Choroid plexus epithelial cell (primary cell): ENCODE data around the gene NDUFC2.

Source experiments
- DNase-seq: peaks from one replicate; pipeline ENCODE4 v3.0.0-alpha.2; 2010; ENCODE audit warnings: low read depth
- H3K4me3 ChIP-seq: 2 replicates; pipeline ENCODE4 v1.5.1; 2011; ENCODE audit warnings: low read depth, mild to moderate bottlenecking, control low read depth, low read length, moderate library complexity
- TF ChIP-seq, protein P1 (sequence below): conservative IDR thresholded peaks from 2 replicates; pipeline ENCODE4 v1.5.1; 2011; ENCODE audit warnings: low read depth, mild to moderate bottlenecking, control low read depth, inconsistent platforms, low read length, moderate library complexity

Gene NDUFC2

DNA sequence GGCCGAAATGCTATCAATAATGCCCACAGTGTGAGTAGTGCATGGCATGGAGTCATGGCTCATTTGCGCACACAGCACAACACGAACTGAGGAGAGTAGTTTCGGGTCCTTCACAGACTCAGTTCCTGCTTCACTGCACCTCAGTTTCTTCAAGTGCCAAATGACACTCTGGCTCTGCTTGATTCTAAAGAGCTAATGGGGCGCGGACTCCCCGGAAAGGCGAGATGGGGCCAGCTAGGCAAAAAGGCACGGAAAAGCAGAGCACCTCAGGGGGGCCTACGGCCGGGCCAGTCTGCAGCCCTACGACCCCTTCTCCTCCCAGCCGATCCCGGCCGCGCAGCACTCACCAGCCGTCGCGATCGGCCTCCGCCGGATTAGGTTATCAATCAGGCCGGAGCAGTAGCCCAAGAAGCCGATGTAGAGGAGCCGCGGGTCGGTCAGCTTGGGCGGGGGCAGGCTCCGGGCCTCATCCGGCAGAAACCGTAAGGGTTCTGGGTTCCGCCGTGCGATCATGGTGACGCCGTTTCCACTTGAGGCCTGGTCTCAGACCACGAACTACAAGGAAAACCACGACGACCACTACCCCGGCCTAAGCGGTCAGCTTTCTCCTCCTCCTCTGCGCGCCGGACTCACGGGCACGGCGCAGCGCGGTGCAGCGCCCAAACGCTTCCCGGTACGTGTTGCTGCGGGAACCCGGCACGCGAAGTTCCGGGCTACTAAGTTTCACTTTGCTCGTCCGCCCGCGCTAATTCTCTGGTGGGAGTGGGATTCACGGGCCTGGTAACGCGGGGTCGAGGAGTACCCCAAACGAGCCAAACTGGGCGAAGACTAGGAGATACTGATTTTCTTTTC, at the start of gene NDUFC2:
NDUFC2 (minus strand) TSS at position 631 of the 852 bp plus-strand sequence; CDS start at position 513, 118 bp downstream.
- H3K4me3 ChIP-seq: peak within 1 kb of the TSS; percentile 92
- TF ChIP-seq, protein P1, sequence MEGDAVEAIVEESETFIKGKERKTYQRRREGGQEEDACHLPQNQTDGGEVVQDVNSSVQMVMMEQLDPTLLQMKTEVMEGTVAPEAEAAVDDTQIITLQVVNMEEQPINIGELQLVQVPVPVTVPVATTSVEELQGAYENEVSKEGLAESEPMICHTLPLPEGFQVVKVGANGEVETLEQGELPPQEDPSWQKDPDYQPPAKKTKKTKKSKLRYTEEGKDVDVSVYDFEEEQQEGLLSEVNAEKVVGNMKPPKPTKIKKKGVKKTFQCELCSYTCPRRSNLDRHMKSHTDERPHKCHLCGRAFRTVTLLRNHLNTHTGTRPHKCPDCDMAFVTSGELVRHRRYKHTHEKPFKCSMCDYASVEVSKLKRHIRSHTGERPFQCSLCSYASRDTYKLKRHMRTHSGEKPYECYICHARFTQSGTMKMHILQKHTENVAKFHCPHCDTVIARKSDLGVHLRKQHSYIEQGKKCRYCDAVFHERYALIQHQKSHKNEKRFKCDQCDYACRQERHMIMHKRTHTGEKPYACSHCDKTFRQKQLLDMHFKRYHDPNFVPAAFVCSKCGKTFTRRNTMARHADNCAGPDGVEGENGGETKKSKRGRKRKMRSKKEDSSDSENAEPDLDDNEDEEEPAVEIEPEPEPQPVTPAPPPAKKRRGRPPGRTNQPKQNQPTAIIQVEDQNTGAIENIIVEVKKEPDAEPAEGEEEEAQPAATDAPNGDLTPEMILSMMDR: no peak
- DNase-seq: peak; percentile 89

GRCh38 chr11:78127403-78127802, 47.7 kb upstream of the NDUFC2 start:
- no peak overlapping the region for H3K4me3 ChIP-seq
- DNase-seq: no peak
- TF ChIP-seq, protein P1: no peak

DNA sequence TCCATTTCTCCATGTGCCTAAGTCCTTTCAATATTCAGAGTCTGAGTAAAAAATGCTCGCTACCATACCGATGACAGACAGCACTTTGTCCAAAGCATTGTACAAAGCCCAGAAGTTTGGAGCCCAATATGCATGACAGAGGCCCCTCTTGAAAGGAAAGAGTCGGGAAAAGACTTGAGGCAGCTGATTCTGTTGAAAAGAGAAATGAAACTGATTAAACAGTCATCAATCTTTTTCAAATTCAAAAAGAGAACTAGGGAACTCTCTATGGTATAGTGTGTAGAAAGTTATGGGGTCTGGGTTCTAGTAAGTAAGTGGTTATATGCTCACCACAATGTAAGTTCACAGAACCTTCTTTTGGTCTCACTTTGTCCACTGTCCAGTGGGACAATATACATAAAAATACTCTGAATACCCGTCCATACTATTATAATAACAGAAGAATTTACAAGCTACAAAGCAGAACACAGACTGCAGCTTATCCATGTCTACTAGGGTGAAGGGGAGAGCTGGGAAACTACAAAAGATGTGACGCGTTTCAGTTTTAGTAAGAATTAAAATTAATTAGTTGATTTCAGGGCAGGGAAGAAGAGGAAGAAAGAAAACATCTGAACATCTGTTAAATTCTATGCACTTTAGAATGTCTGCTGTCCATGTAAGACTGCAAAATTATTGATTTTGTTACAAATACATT, 33.1 kb upstream of the NDUFC2 start:
- no peak for DNase-seq
- no peak overlapping the region for H3K4me3 ChIP-seq
- TF ChIP-seq, protein P1: no peak

- no peak for DNase-seq
- TF ChIP-seq, protein P1: no peak
- H3K4me3 ChIP-seq: no peak overlapping the region
Observed at GRCh38 chr11:78111298-78111697, 31.6 kb upstream of the NDUFC2 start.

GRCh38 chr11:78110830-78111229, 31.2 kb upstream of the NDUFC2 start:
- no peak overlapping the region for H3K4me3 ChIP-seq
- peak; percentile 7 for DNase-seq
- TF ChIP-seq, protein P1: no peak

GRCh38 chr11:78110351-78110750, 30.7 kb upstream of the NDUFC2 start:
- TF ChIP-seq, protein P1: no peak
- DNase-seq: peak; percentile 9

More at GRCh38 chr11:78110351-78110750, 30.7 kb upstream of the NDUFC2 start:
- no peak overlapping the region for H3K4me3 ChIP-seq
